Activated B cell treated with CpG ODN at 0.5 μM for 24 hours (primary cell): ENCODE measurements around the gene EMCN. TPM values are rescaled to one million over a fixed set of nuclear protein-coding genes. Genes with fewer than 3 reads are reported as not detected.

Source experiments
- ATAC-seq: fragments of 200-7000 bp; cut with Tn5 transposase; one replicate; pipeline ENCODE4 v1.10.0; 2021; ENCODE audit warnings: low read depth, mild to moderate bottlenecking, moderate library complexity
- CTCF ChIA-PET: fragments of 350-600 bp; sonication (Branson Sonifier 250); formaldehyde crosslinking; loops from one replicate; lab custom pipeline; 2021; ENCODE audit warnings: antibody characterized with exemption; lab: Charles Lee
- POLR2A ChIA-PET: fragments of 350-600 bp; sonication (Branson Sonifier 250); formaldehyde crosslinking; loops from one replicate; lab custom pipeline; 2021; ENCODE audit warnings: antibody characterized with exemption; lab: Charles Lee
- DNase-seq: peaks from one replicate; pipeline ENCODE4 v3.0.0; 2022
- H3K27ac Mint-ChIP-seq: one replicate; pipeline ENCODE4 v1.8.0; 2020; ENCODE audit warnings: mixed read lengths
- H3K27me3 Mint-ChIP-seq: one replicate; pipeline ENCODE4 v1.8.0; 2021; ENCODE audit warnings: mixed read lengths
- H3K36me3 Mint-ChIP-seq: one replicate; pipeline ENCODE4 v1.8.0; 2021; ENCODE audit warnings: low read depth, mixed read lengths
- H3K4me1 Mint-ChIP-seq: one replicate; pipeline ENCODE4 v1.8.0; 2021; ENCODE audit warnings: mixed read lengths
- H3K4me3 Mint-ChIP-seq: one replicate; pipeline ENCODE4 v1.8.0; 2020; ENCODE audit warnings: mild to moderate bottlenecking, mixed read lengths
- H3K9me3 Mint-ChIP-seq: one replicate; pipeline ENCODE4 v1.8.0; 2020; ENCODE audit warnings: mixed read lengths
- intact Hi-C: fragments of 100-400 bp; cut with micrococcal nuclease; formaldehyde crosslinking; loops from one replicate; pipeline ENCODE4 v1.15.1; 2024
- total RNA-seq: library from RNA; stranded (reverse); gene quantifications from 2 replicates; pipeline ENCODE4 v1.2.3, GENCODE V29; 2022
- TF ChIP-seq, protein P1 (sequence below): fragments of 200-600 bp; IDR thresholded peaks from one replicate; pipeline ENCODE4 v1.8.0; 2022; ENCODE audit warnings: antibody characterized with exemption, mild to moderate bottlenecking

EMCN gene
- total RNA-seq, 1 donor from 2014 or later = not detected

DNA sequence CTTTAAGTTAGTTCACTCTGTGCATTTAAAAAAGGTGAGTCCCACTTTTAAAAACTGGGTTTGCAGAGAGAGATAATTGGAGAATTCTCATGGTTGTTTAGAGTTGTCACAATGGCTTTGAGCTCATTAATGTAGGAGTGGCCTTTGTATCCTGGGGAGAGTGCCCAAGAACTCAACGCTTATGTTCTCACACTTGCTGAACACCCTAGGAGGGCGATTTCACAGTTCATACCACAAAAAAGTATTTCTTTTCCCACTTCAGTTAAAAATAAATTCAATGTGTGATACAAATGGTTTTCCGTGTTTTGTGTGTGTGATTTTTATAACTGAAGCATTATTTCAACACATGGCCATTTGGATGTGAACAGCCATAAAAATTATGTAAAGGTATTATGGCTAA is 8.4 kb downstream of the EMCN start:
- H3K27ac Mint-ChIP-seq = no peak overlapping the region
- ATAC-seq (no peak), DNase-seq (no peak)
- no peaks in the 10 kb centered on the region for H3K36me3 Mint-ChIP-seq
- intact Hi-C loops = no loop called here
- H3K27me3 Mint-ChIP-seq = peaks cover 6% of the 10 kb centered on the region
- POLR2A ChIA-PET = no interaction called here
- H3K4me1 Mint-ChIP-seq = no peaks in the 10 kb centered on the region
- no peaks in the 10 kb centered on the region for H3K9me3 Mint-ChIP-seq
- H3K4me3 Mint-ChIP-seq = no peak overlapping the region
- CTCF ChIA-PET = no interaction called here
- TF ChIP-seq, protein P1, sequence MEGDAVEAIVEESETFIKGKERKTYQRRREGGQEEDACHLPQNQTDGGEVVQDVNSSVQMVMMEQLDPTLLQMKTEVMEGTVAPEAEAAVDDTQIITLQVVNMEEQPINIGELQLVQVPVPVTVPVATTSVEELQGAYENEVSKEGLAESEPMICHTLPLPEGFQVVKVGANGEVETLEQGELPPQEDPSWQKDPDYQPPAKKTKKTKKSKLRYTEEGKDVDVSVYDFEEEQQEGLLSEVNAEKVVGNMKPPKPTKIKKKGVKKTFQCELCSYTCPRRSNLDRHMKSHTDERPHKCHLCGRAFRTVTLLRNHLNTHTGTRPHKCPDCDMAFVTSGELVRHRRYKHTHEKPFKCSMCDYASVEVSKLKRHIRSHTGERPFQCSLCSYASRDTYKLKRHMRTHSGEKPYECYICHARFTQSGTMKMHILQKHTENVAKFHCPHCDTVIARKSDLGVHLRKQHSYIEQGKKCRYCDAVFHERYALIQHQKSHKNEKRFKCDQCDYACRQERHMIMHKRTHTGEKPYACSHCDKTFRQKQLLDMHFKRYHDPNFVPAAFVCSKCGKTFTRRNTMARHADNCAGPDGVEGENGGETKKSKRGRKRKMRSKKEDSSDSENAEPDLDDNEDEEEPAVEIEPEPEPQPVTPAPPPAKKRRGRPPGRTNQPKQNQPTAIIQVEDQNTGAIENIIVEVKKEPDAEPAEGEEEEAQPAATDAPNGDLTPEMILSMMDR = no peak

DNA sequence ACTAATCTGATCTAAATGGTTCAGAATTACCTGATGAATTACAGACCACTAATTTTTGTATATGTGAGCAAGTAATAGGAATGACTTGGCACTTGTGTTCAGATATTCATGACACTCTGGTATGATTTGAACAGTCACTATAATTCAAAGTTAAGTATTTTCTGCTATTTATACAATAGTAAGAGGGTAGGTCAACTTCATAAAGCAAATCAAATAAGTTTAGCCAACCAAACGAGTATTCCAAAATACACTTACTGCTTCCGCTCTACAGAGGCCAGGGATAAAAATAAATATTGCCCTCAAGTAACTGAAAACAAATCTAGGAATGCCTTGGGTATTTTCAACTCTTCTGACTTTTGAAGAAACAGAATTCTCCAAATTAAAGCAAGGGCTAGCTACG is 9.1 kb downstream of the EMCN start:
- no peak for ATAC-seq
- Mint-ChIP-seq H3K36me3 (no peaks in the 10 kb centered on the region), H3K27ac (no peak overlapping the region), H3K4me1 (no peaks in the 10 kb centered on the region), H3K9me3 (no peaks in the 10 kb centered on the region), H3K4me3 (no peak overlapping the region), H3K27me3 (peaks cover 4% of the 10 kb centered on the region)
- intact Hi-C loops = no loop called here
- TF ChIP-seq, protein P1 = no peak
- ChIA-PET CTCF (no interaction called here), POLR2A (no interaction called here)
- no peak for DNase-seq

DNA sequence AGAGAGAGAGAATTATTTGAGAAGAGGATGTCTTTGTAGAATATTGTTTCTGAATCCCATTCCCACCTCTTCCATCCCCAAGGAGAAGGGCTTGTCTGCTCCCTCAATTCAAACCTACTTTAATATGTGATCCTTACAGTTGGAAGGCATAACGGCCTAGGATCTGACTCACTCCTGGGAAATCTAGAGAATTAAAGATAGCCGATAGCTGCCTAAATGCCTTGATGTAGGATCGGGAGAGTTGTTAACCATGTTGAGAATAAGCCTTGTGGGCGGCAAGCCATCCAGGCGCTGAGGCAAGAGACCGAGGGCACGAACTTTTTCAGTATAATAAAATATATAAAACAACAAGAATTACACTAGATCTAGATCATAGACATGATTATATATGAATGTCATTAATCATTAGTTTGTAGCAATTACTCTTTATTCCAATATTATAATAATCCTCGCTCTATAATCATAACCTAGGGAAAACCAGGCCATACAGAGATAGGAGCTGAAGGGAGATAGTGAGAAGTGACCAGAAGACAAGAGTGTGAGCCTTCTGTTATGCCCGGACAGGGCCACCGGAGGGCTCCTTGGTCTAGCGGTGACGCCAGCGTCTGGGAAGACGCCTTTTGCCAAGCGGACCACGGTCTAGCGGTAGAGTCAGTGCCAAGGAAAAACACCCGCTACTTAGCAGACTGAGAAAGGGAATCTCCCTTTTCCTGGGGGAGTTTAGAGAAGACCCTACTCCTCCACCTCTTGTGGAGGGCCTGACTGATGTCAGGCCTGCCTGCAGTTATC is 13.5 kb downstream of the EMCN start:
- H3K4me3 Mint-ChIP-seq = no peak overlapping the region
- H3K36me3 Mint-ChIP-seq = no peaks in the 10 kb centered on the region
- no peaks in the 10 kb centered on the region for H3K4me1 Mint-ChIP-seq
- ChIA-PET POLR2A (no interaction called here), CTCF (interaction anchor here (0.6 kb wide), 1 partner anchor 667 kb away, joined by 5 read pairs; no protein-coding TSS in a partner anchor)
- no peaks in the 10 kb centered on the region for H3K9me3 Mint-ChIP-seq
- TF ChIP-seq, protein P1 = no peak
- intact Hi-C loops = no loop called here
- no peak overlapping the region for H3K27ac Mint-ChIP-seq
- peaks cover 4% of the 10 kb centered on the region for H3K27me3 Mint-ChIP-seq
- DNase-seq (no peak), ATAC-seq (no peak)

DNA sequence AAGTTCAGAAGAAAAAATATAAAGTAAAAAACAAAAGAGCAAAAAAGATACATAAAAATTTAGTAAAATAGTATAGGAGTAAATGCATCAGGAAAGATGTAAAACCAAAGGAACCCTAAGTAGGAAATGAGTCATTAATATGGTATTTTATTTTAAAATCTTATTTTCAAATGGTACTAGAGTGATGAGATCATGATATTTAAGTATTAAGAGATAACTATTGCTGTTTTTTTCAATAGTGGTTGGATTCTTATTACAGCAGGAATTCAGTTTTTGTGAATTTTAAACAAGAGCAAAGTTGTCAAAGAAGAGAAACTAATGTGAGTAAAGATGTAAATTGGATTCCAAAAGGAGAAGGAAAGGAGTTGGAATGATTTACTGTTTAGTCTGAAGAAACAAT is 20.0 kb downstream of the EMCN start:
- no peak for ATAC-seq
- POLR2A ChIA-PET = no interaction called here
- Mint-ChIP-seq H3K9me3 (no peaks in the 10 kb centered on the region), H3K27me3 (peaks cover 4% of the 10 kb centered on the region), H3K27ac (no peak overlapping the region), H3K4me1 (no peaks in the 10 kb centered on the region), H3K4me3 (no peak overlapping the region), H3K36me3 (no peaks in the 10 kb centered on the region)
- DNase-seq = no peak
- CTCF ChIA-PET = no interaction called here
- TF ChIP-seq, protein P1 = no peak
- intact Hi-C loops = no loop called here

DNA sequence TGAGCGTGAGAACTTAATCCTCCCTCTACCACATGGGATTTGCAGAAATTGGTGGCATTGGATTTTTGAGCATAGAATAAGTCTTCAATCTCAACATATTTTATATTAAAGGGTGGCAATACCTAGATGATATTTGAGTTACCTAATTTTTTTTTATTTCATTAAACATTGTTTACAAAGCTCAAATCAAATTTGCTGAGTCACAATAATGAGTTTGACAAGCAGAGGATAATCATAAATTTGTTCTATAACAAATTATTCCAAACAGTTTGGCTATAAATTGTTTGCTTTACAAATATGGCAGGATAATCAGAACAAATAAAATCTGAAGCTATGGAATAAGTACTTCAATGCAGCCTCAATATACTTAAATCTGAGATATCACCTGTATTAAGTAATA is 22.7 kb downstream of the EMCN start:
- Mint-ChIP-seq H3K4me1 (no peaks in the 10 kb centered on the region), H3K9me3 (peaks cover 14% of the 10 kb centered on the region), H3K27ac (no peak overlapping the region), H3K4me3 (no peak overlapping the region), H3K27me3 (peaks cover 4% of the 10 kb centered on the region), H3K36me3 (no peaks in the 10 kb centered on the region)
- DNase-seq (no peak), ATAC-seq (no peak)
- ChIA-PET CTCF (no interaction called here), POLR2A (no interaction called here)
- intact Hi-C loops = no loop called here
- TF ChIP-seq, protein P1 = no peak
